Hepatocyte (in vitro differentiated cells): ENCODE measurements around the gene MYRIP.

Experiments
- EZH2 ChIP-seq: fragments of 200-600 bp; sonication (generic); IDR thresholded peaks from 2 replicates; pipeline ENCODE4 v1.6.1; 2016; ENCODE audit warnings: antibody characterized with exemption, mild to moderate bottlenecking, borderline replicate concordance
- EZH2phosphoT487 ChIP-seq: fragments of 200-600 bp; sonication (generic); IDR thresholded peaks from one replicate; pipeline ENCODE4 v1.6.1; 2018; ENCODE audit warnings: antibody characterized with exemption, mild to moderate bottlenecking, low read depth, moderate library complexity; ENCODE audit not compliant: unreplicated experiment, severe bottlenecking
- TF ChIP-seq, protein P1 (sequence below): fragments of 200-600 bp; sonication (generic); IDR thresholded peaks from 2 replicates; pipeline ENCODE4 v1.5.1; 2016; ENCODE audit warnings: antibody characterized with exemption, mild to moderate bottlenecking; ENCODE audit not compliant: poor library complexity

DNA sequence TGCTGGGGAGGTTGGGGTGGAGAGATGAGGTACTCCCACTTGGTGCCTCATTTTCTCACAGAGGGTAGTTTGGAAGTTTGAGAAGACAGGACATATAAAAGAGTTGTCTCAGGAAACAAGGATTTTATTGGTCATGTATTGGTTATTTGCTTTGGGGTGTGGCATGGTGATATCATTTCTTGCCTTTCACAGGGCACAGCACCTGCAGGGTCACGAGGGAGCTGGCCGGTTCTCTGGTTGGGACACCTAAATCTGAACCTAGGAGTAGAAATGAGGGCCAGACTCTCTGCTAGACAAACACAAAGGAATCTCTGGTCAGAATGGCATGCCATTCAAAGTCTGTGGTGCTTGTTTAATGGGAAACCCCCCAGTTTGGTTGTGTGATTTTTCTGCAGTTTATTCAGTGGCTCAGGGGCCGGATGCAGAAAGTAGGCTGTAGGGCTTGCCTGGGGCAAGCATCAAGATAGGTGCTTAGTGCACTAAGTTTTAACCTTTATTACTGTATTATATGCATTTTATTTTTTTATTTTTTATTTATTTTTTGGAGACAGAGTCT lies 262.4 kb downstream of the MYRIP start:
- TF ChIP-seq, protein P1, sequence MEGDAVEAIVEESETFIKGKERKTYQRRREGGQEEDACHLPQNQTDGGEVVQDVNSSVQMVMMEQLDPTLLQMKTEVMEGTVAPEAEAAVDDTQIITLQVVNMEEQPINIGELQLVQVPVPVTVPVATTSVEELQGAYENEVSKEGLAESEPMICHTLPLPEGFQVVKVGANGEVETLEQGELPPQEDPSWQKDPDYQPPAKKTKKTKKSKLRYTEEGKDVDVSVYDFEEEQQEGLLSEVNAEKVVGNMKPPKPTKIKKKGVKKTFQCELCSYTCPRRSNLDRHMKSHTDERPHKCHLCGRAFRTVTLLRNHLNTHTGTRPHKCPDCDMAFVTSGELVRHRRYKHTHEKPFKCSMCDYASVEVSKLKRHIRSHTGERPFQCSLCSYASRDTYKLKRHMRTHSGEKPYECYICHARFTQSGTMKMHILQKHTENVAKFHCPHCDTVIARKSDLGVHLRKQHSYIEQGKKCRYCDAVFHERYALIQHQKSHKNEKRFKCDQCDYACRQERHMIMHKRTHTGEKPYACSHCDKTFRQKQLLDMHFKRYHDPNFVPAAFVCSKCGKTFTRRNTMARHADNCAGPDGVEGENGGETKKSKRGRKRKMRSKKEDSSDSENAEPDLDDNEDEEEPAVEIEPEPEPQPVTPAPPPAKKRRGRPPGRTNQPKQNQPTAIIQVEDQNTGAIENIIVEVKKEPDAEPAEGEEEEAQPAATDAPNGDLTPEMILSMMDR: no peak
- TF ChIP-seq EZH2 (no peak), EZH2phosphoT487 (no peak)
